ENCODE results near the gene CCL3. TPM values are rescaled to one million over a fixed set of nuclear protein-coding genes. Genes with fewer than 3 reads are reported as not detected.
"Not testable (repeated sequence)": the region's sequence is repeated elsewhere in the genome, so short reads cannot be mapped to it uniquely, and the experiment has no call there.

The CCL3 gene
- total RNA-seq, 1 donor from 2014 or later = not detected

DNA sequence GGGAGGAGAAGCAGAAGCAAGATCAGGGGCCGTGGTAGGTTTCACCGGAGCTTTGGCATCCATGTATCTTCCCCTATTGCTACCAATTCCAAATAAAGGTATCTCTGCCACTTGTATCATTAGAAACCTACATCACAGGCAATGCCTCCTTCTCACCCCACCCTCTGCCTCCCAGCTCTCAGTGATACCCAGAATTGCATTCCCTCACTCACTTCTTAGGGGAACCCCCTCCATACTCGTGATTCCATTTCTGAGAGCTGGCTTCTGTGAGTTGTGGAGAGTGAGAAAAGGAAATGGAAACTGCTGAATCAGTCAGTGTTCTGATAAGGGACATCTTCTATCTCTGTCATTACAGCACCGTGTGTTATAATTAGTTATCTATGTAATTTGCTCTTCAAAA lies 2.3 kb upstream of the CCL3 start:
- intact Hi-C loops (cut with micrococcal nuclease) = loop anchor here (10.0 kb wide), 1 partner anchor 47 kb away; no protein-coding TSS in a partner anchor
- Histone ChIP-seq H3K27ac (replicated peaks) (no peak overlapping the region), H3K4me1 (no peaks in the 10 kb centered on the region), H3K36me3 (no peaks in the 10 kb centered on the region), H3K4me3 (no peak overlapping the region), H3K9me3 (replicated peaks) (no peaks in the 10 kb centered on the region), H3K27me3 (ENCODE audit: low read depth) (peaks cover 40% of the 10 kb centered on the region)
- DNase-seq = no peak
- TF ChIP-seq, protein P1, sequence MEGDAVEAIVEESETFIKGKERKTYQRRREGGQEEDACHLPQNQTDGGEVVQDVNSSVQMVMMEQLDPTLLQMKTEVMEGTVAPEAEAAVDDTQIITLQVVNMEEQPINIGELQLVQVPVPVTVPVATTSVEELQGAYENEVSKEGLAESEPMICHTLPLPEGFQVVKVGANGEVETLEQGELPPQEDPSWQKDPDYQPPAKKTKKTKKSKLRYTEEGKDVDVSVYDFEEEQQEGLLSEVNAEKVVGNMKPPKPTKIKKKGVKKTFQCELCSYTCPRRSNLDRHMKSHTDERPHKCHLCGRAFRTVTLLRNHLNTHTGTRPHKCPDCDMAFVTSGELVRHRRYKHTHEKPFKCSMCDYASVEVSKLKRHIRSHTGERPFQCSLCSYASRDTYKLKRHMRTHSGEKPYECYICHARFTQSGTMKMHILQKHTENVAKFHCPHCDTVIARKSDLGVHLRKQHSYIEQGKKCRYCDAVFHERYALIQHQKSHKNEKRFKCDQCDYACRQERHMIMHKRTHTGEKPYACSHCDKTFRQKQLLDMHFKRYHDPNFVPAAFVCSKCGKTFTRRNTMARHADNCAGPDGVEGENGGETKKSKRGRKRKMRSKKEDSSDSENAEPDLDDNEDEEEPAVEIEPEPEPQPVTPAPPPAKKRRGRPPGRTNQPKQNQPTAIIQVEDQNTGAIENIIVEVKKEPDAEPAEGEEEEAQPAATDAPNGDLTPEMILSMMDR (IDR thresholded peaks at IDR 0.05; ENCODE audit: borderline replicate concordance) = no peak

DNA sequence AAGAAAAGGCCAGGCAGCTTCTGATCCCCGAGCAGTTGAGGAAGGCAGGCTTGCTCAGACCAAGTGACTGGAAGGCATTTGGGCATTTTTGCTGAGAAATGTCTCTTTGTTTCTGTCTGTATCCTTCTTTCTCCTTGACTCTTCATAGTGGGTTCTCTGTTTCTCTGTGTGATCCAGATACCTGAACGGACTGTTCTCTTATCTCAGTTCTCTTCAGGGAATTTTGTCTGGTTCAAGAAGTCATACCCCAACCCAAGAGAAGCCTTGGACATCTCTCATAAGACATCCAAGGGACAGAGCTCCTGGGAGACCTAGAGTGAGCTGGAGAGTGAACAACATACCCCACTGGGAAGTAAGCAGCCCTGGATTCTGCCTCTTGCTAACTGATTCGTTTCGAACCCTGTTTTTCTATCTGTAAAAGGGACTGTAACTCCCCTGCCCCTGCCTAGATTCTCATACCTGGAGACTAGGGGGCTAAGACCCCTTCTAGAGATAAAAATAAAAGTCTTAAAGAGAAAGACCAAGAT lies 541 bp downstream of the CCL3 start:
- intact Hi-C loops (cut with micrococcal nuclease) = no loop called here
- no peak for DNase-seq
- TF ChIP-seq, protein P1 (IDR thresholded peaks at IDR 0.05; ENCODE audit: borderline replicate concordance) = no peak
- Histone ChIP-seq H3K36me3 (no peaks in the 10 kb centered on the region), H3K27ac (replicated peaks) (no peak overlapping the region), H3K4me1 (no peaks in the 10 kb centered on the region), H3K9me3 (replicated peaks) (no peaks in the 10 kb centered on the region), H3K4me3 (no peak overlapping the region), H3K27me3 (ENCODE audit: low read depth) (peaks cover 40% of the 10 kb centered on the region)

DNA sequence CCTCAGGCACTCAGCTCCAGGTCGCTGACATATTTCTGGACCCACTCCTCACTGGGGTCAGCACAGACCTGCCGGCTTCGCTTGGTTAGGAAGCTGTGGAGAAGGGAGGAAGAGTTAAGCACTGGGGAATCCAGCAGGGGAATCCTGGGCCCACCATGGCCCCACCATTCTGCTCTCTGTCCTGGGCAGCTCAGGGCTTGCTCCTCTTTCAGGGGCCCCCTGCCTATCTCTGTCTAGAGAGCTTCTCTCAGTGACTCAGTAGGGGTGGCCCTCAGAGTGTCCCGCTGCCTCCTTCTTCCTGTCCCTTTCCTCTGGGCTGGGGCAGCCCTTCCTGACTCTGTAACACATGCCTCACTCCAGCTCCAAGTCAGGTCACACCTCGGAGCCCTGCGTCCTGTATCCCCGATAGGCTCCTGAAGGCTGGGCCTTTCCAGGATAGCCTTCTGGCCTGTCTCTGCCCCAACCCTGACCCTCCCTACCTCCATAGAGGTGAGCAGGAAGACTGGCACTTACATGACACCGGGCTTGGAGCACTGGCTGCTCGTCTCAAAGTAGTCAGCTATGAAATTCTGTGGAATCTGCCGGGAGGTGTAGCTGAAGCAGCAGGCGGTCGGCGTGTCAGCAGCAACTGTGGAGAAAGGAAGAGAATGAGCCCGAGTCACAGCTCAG lies 1.1 kb downstream of the CCL3 start:
- no peak for DNase-seq
- H3K27me3 ChIP-seq (ENCODE audit: low read depth) = peaks cover 40% of the 10 kb centered on the region
- no peaks in the 10 kb centered on the region for H3K4me1 ChIP-seq
- no peaks in the 10 kb centered on the region for H3K36me3 ChIP-seq
- H3K9me3 ChIP-seq (replicated peaks) = no peaks in the 10 kb centered on the region
- TF ChIP-seq, protein P1 (IDR thresholded peaks at IDR 0.05; ENCODE audit: borderline replicate concordance) = no peak
- H3K27ac ChIP-seq (replicated peaks) = no peak overlapping the region
- intact Hi-C loops (cut with micrococcal nuclease) = no loop called here
- no peak overlapping the region for H3K4me3 ChIP-seq

DNA sequence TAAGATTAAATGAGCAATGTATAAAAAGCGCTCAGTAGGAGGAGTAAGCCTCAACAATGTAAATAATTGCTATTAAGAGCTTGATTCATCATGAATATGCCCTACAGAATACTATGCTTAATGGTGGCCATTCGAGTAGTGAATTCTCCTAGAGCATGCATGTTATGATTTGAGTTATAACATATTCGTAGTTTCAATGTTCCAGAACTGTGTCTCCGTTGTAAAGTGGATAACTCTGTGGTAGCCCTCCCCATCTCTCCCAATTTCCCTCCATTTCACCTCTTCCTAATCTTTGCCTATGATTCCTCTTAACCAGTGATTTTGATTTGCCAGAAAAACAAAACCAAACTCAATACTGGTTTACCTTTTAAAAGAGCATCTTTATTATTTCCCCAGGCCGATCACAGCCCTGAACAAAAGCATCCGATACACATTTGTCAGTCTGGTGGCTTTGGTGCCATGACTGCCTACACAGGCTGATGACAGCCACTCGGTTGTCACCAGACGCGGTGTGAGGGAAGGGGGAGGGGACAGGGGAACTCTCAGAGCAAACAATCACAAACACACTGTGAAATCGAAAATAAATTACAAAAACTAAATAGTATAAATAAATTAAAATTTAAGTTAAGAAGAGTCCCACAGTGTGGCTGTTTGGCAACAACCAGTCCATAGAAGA lies 1.9 kb downstream of the CCL3 start:
- peaks cover 40% of the 10 kb centered on the region for H3K27me3 ChIP-seq (ENCODE audit: low read depth)
- H3K4me3 ChIP-seq; DNase-seq; H3K9me3 ChIP-seq (replicated peaks); H3K36me3 ChIP-seq; H3K4me1 ChIP-seq; intact Hi-C loops (cut with micrococcal nuclease); H3K27ac ChIP-seq (replicated peaks): not testable (repeated sequence)

DNA sequence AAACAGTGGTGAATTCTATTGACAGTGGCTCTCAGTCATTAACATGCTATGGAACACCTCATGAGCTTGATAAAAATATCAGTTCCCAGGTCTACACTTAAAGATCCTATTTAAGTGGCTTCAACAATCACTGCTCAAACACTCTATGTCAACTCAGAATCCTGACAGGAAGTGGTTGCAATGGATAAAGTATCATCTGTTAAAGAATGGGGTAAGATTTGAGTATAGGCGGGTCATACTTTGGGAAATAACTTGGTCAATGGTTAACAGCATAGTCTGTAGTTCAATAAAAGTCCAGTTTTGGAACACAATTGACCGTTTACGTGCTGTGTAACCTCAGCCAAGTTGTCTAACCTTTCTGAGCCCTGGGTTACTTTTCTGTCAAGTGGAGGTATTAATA lies 2.5 kb downstream of the CCL3 start:
- intact Hi-C loops (cut with micrococcal nuclease); H3K36me3 ChIP-seq; DNase-seq: not testable (repeated sequence)

DNA sequence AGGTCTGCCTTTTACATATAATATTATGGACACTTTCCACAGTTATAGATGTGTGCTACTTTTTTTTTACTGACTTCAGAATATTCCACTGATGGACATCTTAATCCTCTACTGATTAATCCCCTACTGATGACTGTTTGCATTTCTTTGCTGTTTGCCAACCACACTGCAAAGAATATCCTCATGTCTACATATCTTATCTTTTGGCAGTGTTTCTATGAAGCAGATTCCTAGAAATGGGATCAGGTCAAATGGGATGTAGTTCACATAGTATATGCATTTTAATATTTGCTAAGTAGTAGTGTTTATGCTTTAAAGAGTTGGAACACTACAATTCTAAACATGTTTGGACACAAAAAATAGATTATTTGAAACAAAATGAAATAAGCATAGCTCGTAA lies 3.2 kb downstream of the CCL3 start:
- TF ChIP-seq, protein P1 (IDR thresholded peaks at IDR 0.05; ENCODE audit: borderline replicate concordance) = no peak
- intact Hi-C loops (cut with micrococcal nuclease) = no loop called here

More for the DNA sequence above, 2.5 kb downstream of the CCL3 start:
- H3K4me1 ChIP-seq; H3K27ac ChIP-seq (replicated peaks); H3K9me3 ChIP-seq (replicated peaks); H3K4me3 ChIP-seq: not testable (repeated sequence)
- peaks cover 37% of the 10 kb centered on the region for H3K27me3 ChIP-seq (ENCODE audit: low read depth)

More for the DNA sequence above, 3.2 kb downstream of the CCL3 start:
- DNase-seq = no peak
- no peak overlapping the region for H3K27ac ChIP-seq (replicated peaks)
- peaks cover 30% of the 10 kb centered on the region for H3K27me3 ChIP-seq (ENCODE audit: low read depth)
- no peaks in the 10 kb centered on the region for H3K4me1 ChIP-seq
- H3K4me3 ChIP-seq = no peak overlapping the region
- no peaks in the 10 kb centered on the region for H3K9me3 ChIP-seq (replicated peaks)
- H3K36me3 ChIP-seq = no peaks in the 10 kb centered on the region

All from left ventricle myocardium inferior (tissue), 1 donor.